Type B pancreatic cell (in vitro differentiated cells): ENCODE data around the gene ARHGEF12. TPM values are rescaled to one million over a fixed set of nuclear protein-coding genes. Genes with fewer than 3 reads are reported as not detected.
A peak's percentile ranks its signal among the peaks of the same experiment; 100 is the strongest.

Experiments
- DNase-seq: peaks from one replicate; pipeline ENCODE4 v3.0.0; 2021; ENCODE audit warnings: mixed read lengths; ENCODE audit not compliant: unreplicated experiment; ENCODE audit errors: extremely low spot score
- H3K27ac Mint-ChIP-seq: 2 replicates; pipeline ENCODE4 v1.8.0; 2021; ENCODE audit warnings: mild to moderate bottlenecking, mixed read lengths
- H3K27me3 Mint-ChIP-seq: 2 replicates; pipeline ENCODE4 v1.8.0; 2021; ENCODE audit warnings: mixed read lengths
- H3K36me3 Mint-ChIP-seq: 2 replicates; pipeline ENCODE4 v1.8.0; 2021; ENCODE audit warnings: mixed read lengths
- H3K4me1 Mint-ChIP-seq: one replicate; pipeline ENCODE4 v1.8.0; 2021; ENCODE audit warnings: mixed read lengths; ENCODE audit not compliant: unreplicated experiment
- H3K4me3 Mint-ChIP-seq: 2 replicates; pipeline ENCODE4 v1.8.0; 2021; ENCODE audit warnings: mild to moderate bottlenecking, mixed read lengths
- H3K9me3 Mint-ChIP-seq: 2 replicates; pipeline ENCODE4 v1.8.0; 2021; ENCODE audit warnings: mixed read lengths
- CTCF ChIP-seq: fragments of 200-600 bp; sonication (generic); conservative IDR thresholded peaks from 2 replicates; pipeline ENCODE4 v1.5.0; 2021; ENCODE audit warnings: antibody characterized with exemption, mild to moderate bottlenecking
- total RNA-seq: library from RNA; stranded (reverse); gene quantifications from 2 replicates; pipeline ENCODE4 v1.2.1, GENCODE V29; 2021; ENCODE audit warnings: low replicate concordance

ARHGEF12 gene
- total RNA-seq, 1 donor from 2014 or later = 73.8 TPM

GRCh38 chr11:120524536-120525085 is 188.4 kb downstream of the ARHGEF12 start:
- Mint-ChIP-seq H3K4me1 (peaks cover 4% of the 10 kb centered on the region), H3K36me3 (no peaks in the 10 kb centered on the region), H3K27ac (no peak overlapping the region), H3K4me3 (no peak overlapping the region), H3K9me3 (no peaks in the 10 kb centered on the region), H3K27me3 (peaks cover 39% of the 10 kb centered on the region)
- TF ChIP-seq CTCF = no peak
- no peak for DNase-seq

GRCh38 chr11:120525261-120526171 is 189.3 kb downstream of the ARHGEF12 start:
- Mint-ChIP-seq H3K36me3 (no peaks in the 10 kb centered on the region), H3K9me3 (no peaks in the 10 kb centered on the region), H3K27me3 (peaks cover 44% of the 10 kb centered on the region), H3K4me1 (peaks cover 4% of the 10 kb centered on the region), H3K4me3 (no peak overlapping the region), H3K27ac (no peak overlapping the region)
- no peak for DNase-seq
- no peak for TF ChIP-seq CTCF

GRCh38 chr11:120526241-120526640 is 190.0 kb downstream of the ARHGEF12 start:
- Mint-ChIP-seq H3K9me3 (no peaks in the 10 kb centered on the region), H3K4me3 (no peak overlapping the region), H3K4me1 (peaks cover 4% of the 10 kb centered on the region), H3K27me3 (peaks cover 45% of the 10 kb centered on the region), H3K36me3 (no peaks in the 10 kb centered on the region), H3K27ac (no peak overlapping the region)
- TF ChIP-seq CTCF = no peak
- DNase-seq = no peak

- no peak overlapping the region for H3K4me3 Mint-ChIP-seq
- no peak for DNase-seq
- H3K36me3 Mint-ChIP-seq = no peaks in the 10 kb centered on the region
- peaks cover 43% of the 10 kb centered on the region for H3K27me3 Mint-ChIP-seq
- peak; percentile 64 for TF ChIP-seq CTCF
- H3K4me1 Mint-ChIP-seq = peaks cover 4% of the 10 kb centered on the region
- no peak overlapping the region for H3K27ac Mint-ChIP-seq
- H3K9me3 Mint-ChIP-seq = no peaks in the 10 kb centered on the region
These were observed 191.0 kb downstream of the ARHGEF12 start for GRCh38 chr11:120527111-120527761.

GRCh38 chr11:120528749-120529148 is 192.5 kb downstream of the ARHGEF12 start:
- Mint-ChIP-seq H3K27ac (no peak overlapping the region), H3K9me3 (no peaks in the 10 kb centered on the region), H3K4me3 (no peak overlapping the region), H3K27me3 (peaks cover 43% of the 10 kb centered on the region), H3K4me1 (peaks cover 7% of the 10 kb centered on the region), H3K36me3 (no peaks in the 10 kb centered on the region)
- no peak for DNase-seq
- TF ChIP-seq CTCF = no peak
